ENCODE data around the gene TNFAIP6.
"Not testable (repeated sequence)": the region's sequence is repeated elsewhere in the genome, so short reads cannot be mapped to it uniquely, and the experiment has no call there.

The TNFAIP6 gene, protein sequence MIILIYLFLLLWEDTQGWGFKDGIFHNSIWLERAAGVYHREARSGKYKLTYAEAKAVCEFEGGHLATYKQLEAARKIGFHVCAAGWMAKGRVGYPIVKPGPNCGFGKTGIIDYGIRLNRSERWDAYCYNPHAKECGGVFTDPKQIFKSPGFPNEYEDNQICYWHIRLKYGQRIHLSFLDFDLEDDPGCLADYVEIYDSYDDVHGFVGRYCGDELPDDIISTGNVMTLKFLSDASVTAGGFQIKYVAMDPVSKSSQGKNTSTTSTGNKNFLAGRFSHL

DNA sequence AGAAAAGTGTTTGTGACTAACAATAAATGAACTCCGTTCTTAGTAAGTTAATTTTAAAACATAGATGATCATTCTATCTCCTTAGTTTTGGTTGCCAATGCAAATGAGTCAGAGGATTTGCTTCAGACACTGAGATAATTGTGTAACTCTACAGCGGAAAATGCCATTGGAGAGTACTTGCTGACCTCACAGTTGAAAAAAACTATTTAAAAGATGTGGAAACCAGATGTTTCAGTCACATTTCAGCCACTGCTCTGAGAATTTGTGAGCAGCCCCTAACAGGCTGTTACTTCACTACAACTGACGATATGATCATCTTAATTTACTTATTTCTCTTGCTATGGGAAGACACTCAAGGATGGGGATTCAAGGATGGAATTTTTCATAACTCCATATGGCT is at the start of gene TNFAIP6:
Gene TNFAIP6 (plus strand): TSS at position 234 of the 400 bp plus-strand sequence. CDS start 75 bp downstream, at position 309.
- peak; percentile 96 for DNase-seq (ENCODE audit: low read depth)

DNA sequence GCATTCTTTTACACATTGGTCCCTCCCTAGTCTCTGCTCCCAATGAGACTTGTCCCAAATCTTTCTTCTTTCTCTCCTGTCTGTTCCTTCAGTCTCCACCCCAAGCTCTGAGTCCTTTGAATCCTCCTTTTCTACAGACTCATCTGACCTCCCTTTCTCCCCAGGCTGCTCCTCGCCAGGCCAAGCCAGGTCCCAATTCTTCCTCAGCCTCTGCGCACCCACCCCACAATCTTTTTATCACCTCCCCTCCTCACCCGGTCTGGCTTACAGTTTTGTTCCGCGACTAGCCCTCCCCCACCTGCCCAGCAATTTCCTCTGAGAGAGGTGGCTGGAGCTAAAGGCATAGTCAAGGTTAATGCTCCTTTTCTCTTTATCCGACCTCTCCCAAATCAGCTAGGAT is 47.1 kb upstream of the TNFAIP6 start:
- not testable (repeated sequence) for DNase-seq (ENCODE audit: low read depth)

DNA sequence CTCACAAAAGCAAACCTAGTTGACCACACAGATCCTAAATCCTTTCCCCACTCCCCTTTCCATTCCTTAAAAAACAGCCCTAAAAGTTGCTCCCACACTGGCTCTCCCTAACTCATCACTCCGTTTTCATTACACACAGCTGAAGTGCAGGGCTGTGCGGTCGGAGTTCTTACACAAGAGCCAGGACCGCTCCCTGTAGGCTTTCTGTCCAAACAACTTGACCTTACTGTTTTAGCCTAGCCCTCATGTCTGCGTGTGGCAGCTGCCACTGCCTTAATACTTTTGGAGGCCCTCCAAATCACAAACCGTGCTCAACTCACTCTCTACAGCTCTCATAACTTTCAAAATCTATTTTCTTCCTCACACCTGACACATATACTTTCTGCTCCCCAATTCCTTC is 45.0 kb upstream of the TNFAIP6 start:
- peak; percentile 31 for DNase-seq (ENCODE audit: low read depth)

DNA sequence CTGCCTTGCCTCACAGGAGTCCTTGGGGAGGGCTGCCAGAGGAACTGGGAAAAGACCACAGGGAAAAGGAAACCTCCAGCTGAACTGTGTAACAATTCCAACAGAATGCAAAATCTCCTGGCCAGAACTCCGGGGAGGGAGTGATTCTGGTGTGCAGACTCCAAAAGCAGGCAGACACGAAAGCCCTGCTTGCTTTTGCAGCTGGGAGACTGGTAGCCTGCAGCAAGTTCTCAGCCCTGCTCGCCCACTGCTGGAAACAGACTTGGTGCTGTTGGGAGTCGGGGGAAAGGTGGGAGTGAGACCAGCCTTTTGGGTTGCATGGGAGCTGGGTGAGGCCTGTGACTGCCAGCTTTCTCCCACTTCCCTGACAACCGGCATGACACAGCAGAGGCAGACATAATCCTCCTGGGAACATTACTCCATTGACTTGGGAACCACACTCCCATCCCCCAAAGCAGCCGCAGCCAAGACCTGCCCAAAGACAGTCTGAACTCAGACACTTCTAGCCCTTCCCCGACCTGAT is 42.0 kb upstream of the TNFAIP6 start:
- DNase-seq (ENCODE audit: low read depth), result peak; percentile 57

DNA sequence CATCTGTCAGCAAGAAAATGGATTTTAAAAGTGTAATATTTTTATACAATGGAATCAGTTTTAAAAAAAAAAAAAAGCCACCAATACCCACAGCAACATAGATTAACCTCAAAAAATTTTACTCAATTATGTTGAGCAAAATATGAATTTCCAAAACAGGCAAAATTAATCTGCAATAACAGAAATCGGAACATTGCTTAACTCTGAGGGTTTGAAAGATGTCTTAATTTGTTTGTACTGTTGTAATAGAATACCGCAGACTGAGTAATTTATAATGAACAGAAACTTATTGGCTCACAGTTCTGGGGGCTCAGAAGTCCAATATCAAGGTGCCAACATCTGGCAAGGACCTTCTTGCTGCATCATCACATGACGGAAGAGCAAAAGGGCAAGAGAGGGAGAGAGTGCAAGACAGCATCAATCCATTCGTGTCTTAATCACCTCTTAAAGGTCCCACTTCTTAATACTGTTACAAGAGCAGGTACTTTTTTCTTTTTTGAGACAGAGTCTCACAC is 31.8 kb upstream of the TNFAIP6 start:
- DNase-seq (ENCODE audit: low read depth), result no peak

DNA sequence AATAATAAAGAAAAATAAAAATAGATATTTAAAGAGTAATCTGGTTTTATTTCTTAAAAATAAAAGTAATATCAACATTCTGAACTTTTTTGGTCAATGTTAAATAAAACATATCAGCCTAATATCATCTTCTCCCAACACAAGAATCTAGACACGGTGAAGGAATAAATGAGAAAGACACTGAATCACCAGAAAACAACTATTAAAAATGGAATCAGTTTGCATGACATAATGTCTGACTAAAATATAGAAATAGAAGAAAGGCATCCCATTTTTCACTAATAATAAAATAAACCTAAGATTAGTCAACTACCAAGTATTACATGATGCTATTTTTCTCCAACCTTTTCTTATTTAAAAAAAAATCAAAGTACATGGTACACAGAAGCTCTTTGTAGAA is 30.8 kb upstream of the TNFAIP6 start:
- DNase-seq (ENCODE audit: low read depth), result no peak

DNA sequence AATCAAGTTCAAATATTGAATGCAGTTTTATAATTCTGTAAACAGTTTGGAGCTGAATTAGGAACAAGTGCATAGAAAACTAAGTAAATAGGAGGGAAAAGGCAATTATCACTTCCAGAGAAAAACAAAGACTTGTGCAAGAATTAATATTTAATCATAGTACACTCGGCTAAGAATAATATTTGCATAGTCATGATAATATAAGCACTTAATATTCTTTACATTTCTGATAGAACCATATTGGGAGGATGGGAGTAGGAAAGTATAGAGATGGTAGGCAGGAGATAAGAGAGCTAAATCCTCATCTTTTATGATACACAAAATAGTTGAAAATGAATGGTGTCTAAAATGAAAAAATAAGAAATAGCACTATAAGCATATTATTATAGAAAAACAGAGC is 27.4 kb upstream of the TNFAIP6 start:
- no peak for DNase-seq (ENCODE audit: low read depth)

DNA sequence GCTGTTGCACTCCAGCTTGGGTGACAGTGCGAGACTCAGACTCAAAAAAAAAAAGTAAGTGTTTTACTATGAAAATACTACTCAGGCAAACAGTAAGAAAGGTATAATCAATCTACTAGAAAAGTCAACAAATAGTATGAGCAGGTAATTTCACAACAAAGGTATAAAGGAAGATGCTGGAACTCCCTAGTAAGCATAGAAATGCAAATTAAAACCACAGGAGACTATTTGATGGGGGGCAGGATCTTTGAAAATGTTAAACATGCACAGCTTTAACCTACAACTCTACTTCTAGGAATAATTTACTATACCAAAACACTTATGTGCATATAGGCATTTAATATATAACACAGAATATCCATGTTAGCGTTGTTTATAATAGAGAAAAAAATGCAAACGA is 24.3 kb upstream of the TNFAIP6 start:
- no peak for DNase-seq (ENCODE audit: low read depth)

DNA sequence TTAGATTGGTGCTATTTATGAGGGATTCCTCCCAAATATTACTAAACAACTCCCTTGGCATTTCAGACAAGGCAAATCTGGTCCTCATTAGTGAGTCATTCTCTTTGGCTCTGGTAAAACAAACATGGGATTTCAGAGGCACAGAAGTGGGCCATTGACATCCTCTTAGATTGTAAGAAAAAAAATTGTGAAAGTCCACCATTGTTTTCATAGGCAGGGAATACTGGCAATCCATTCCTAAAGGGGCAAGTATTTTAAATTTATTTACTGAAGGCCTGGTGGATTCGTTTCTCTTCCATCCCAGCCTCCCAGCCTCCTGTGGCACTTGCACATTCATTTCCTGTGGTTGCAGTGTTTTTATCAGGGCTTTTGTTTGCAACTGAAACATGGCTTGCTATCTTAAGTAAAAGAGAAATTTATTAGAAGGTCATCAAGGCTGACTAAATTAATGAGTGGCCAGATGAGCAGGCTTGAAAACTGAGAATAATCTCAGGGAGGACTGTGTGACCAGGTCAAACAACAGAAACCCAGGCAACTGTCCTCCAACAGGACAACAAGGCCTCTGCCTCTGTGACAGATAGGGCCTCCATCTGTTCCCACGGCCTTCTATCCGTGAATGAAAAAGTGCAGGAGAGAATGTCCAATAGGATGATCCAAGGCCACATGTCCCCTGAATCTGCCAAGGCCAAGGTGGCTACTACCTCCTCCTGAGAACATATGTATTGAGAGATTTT is 23.1 kb upstream of the TNFAIP6 start:
- DNase-seq (ENCODE audit: low read depth), result peak; percentile 93

DNA sequence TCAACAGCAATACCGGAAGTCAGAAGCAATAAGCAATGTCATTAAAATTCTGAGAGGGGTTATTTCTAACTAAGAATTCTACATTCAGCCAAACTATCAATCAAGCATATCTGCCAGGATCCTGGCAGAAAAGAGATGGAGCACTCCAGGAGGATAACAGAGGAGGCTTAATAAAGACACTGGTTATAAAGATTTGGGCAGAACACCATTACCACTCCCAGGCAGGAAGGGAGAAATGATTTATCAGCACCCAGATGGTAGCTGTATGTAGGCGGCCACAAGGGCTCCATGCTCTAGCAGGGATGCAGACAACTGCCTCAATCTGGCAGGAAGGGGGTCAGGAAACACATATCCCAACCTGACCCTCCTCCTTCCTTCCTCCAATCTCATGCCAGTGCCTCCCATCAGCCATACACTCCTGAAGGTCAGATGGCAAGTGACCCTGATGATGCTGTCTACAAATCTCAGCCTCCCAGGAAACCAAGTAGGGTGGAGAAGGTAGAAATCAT is 20.5 kb upstream of the TNFAIP6 start:
- DNase-seq (ENCODE audit: low read depth), result no peak

DNA sequence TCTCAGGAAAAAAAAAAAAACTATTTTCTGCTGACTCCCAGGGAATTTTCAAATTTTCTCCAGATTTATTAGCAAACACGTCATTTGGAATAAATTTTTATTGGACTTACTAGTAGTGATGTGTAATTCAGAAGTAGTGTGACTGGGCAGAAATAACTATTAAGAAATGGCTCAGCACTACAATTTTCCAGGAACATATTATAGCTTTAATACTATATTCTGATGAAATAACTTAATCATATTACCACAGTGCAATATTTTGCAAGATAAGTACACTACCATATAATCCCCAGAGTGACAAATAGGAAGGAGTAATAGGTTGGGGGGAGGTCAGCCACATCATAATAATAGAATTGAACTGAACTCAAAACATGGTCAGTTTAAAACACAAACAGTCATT is 19.7 kb upstream of the TNFAIP6 start:
- DNase-seq (ENCODE audit: low read depth), result peak; percentile 58

DNA sequence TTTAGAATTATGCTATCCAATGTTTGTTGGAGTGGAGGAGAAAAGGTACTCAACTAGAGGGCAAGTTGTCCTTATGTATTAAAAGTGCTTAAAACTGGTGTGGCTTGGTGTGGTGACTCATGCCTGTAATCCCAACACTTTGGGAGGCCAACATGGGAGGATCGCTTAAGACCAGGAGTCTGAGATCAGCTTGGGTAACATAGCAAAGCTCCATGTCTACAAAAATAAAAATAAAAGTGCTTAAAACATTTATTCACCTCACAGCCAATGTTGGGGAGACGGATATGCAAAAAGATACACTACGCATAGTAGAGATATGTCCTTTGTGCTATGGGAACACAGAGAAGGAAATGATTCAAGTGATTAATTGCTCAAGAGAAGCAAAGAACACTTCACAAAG is 19.3 kb upstream of the TNFAIP6 start:
- no peak for DNase-seq (ENCODE audit: low read depth)

DNA sequence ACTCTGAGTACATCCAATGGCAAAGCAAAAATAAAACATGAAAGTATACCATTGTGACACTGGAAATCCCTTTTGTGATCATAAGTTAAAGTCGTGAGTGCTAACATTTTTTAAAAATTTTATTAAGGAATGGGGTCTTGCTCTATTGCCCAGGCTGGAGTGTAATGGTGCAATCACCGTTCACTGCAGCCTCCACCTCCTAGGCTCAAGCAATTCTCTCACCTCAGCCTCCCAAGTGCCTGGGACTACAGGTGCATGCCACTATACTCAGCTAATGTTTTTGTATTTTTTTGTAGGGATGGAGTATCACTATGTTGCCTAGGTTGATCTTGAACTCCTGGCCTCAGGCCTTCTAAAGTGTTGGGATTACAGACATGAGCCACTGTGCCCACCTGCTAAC is 14.3 kb upstream of the TNFAIP6 start:
- no peak for DNase-seq (ENCODE audit: low read depth)

DNA sequence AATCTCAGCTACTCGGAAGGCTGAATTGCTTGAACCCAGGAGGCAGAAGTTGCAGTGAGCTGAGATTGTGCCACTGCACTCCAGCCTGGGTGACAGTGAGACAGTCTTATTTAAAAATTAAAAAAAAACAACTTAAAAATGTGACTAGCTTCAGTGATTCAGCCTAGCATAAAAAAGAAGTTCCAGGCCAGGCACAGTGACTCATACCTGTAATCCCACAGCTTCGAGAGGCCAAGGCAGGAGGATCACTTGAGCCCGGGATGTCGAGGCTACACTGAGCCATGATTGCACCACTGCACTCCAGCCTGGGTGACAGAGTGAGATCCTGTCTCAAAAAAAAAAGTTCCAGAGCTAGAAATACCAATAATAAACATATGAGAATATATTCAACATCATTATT is 13.2 kb upstream of the TNFAIP6 start:
- DNase-seq (ENCODE audit: low read depth), result not testable (repeated sequence)

DNA sequence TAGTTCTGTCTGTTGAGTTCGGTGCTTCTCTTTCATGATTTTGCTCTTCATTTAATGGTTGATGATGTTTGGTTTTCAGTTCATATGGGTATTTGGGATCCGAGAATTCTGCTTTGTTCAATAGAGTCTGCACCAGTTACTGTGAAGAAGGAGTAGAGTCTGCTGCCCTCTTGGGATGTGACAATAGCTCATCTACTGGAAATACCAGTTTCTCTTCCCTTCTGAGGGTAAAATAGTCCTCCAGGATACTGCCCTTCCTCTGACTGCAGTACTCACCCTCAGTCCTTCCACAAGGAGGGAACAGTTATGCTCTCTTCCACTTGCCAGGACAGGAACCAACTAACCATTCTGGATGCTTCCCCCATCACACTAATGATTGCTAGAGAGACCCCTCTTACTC is 12.5 kb upstream of the TNFAIP6 start:
- DNase-seq (ENCODE audit: low read depth), result no peak

DNA sequence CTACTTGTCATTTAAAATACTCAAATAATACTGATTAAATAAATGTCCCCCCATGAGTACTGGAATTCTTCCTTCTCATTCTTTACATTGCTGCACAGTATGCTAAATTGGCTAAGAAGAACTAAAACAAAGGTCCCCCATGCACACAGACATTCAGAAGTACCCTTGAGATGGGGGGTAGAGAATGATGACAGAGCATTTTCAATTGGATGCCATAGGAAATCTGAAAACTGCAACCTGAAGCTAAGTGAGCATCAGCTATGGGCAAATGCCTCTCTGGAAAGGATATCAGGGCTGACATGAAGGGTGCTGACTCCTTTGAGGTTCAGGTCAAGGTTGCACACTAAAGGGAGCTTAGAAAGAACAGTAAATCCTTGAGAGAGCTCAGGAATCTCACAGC is 10.1 kb upstream of the TNFAIP6 start:
- no peak for DNase-seq (ENCODE audit: low read depth)

DNA sequence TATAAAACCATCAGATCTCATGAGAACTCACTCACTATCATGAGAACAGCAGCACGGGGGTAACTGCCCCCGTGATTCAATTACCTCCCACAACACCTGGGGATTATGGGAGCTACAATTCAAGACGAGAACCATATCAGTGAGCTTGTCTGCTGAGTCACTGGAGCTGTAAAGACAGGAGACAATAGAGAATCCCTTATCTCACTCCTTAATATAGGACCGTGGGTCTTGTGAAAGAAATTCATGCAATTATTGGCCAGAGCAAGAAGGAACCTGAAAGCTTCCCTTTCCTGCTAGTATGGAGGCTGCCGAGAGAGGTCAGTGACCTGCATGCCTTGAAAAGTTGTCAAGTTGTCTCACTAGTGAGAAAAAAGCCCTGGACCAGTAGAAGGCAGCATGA is 9.5 kb upstream of the TNFAIP6 start:
- DNase-seq (ENCODE audit: low read depth), result no peak

DNA sequence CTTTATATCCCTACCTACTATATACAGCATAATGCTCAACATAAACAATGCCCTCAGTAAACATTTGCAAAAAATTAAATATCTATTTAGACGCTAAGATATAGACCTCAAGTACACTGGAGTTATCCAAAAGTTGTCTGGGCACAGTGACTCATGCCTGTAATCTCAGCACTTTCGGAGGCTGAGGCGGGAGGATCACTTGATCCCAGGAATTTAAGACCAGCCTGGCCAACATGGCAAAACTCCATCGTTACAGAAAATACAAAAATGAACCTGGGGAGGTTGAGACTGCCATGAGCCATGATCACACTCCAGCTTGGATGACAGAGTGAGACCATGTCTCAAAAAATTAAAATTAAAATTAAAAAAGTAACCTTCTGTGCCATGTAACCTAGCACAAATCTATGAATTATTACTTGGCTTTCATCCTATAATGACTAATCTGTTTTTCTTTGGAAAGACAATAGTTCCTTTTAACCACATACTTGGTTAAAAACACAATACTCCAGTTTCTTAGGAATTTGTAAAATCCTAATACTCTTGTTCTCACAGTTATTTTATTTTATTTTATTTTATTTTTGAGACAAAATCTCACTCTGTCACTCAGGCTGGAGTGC is 6.7 kb upstream of the TNFAIP6 start:
- peak; percentile 27 for DNase-seq (ENCODE audit: low read depth)

DNA sequence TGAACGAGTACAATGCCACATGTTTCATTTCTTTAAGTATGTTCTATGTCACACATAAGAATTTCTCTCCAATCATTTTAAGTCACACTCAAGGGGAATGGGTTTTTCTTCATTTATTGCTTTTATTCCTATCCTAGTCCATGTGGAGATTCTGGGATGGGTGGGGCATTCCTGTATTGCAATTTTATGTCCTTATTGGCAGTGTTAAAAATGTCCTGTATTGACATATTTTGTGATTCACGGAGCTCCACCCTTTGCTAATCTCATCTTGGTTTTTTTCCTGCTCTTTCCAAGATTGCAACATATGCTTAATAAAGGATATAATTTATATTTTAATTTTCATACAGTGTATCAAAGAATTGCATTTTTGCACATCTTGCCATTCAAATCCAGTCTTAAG is 3.4 kb upstream of the TNFAIP6 start:
- DNase-seq (ENCODE audit: low read depth), result no peak

DNA sequence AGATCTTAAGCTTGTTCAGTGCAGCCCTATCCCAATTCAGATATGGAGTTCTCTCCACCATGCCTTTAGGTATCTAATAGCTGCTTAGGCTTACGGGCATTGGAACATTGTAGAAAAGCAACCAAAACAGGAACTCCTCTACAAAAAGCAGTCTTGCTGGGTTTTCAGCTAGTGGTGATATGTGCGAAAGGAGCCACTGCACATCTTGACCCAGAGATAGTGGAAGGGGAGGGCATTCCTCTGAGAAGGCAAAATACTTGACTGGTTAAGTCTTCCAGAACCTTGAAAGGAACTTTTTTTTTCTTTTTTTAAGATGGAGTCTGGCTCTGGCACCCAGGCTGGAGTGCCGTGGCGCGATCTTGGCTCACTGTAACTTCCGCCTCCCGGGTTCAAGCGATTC is 2.6 kb upstream of the TNFAIP6 start:
- no peak for DNase-seq (ENCODE audit: low read depth)

DNA sequence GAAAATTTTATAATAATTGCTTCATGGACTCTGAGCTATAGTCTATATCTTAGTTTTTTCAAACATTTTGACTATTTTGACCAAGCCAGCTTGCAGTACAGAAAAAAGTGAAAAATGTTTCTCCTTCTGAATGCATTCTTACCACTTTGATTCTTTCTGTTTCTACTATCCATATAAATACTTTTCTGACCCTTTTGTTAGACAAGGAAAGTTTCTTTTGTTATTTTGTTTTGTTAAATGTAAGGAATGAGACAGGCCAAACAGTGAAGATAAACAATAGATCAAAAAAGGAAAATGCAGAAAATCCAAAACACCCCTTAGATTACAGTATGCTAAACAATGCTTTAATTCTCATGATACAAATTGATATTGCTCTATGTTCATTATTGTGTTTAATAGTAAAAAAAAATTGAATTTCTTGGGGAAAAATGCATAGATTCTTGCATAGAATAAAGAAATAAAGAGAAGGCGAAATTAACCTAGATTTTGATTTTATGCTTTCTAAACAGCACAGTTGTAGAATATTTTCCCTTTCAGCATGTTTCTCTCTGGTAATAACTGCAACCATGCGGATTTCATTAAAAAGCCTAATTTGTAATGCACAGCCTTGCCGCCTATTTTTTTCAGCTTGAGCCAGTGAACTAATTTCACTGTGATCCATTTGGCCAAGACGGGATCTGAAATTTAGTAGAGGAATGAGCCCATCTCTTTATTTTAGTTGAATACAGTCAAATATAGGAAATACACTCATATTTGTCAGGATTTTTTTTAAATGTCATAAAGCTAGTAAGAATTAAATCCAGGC is 976 bp downstream of the TNFAIP6 start:
- no peak for DNase-seq (ENCODE audit: low read depth)

Data from stromal cell of bone marrow (primary cell).